Thoracic aorta (tissue), 2 donors: ENCODE results near the gene DAB2. TPM values are rescaled to one million over a fixed set of nuclear protein-coding genes. Genes with fewer than 3 reads are reported as not detected.

Experiments
- ATAC-seq: fragments of 150-250 bp; one replicate; pipeline ENCODE4 v1.8.0; 2017; ENCODE audit warnings: low read depth; ENCODE audit not compliant: insufficient number of reproducible peaks, low FRiP score
- DNase-seq: peaks from one replicate; pipeline ENCODE4 v3.0.0-alpha.2; 2020; ENCODE audit warnings: low spot score
- H3K27ac ChIP-seq, 2 donors: fragments of 200-600 bp; sonication (generic); 1 replicate in 1 of 2; 2 replicates in 1 of 2; pipeline ENCODE4 v1.5.1; 2016; ENCODE audit warnings: mild to moderate bottlenecking in 2 of 2, moderate library complexity in 2 of 2
- H3K27me3 ChIP-seq: fragments of 200-600 bp; sonication (generic); replicated peaks from 2 replicates; pipeline ENCODE4 v1.6.0; 2016; ENCODE audit warnings: mild to moderate bottlenecking; ENCODE audit not compliant: insufficient read depth
- H3K36me3 ChIP-seq: fragments of 200-600 bp; sonication (generic); one replicate; pipeline ENCODE4 v1.5.1; 2016
- H3K4me1 ChIP-seq, 2 donors: fragments of 200-600 bp; sonication (generic); 1 replicate in 1 of 2; 2 replicates in 1 of 2; pipeline versions ENCODE4 v1.5.1 to v1.6.0; 2016; ENCODE audit warnings: low read depth in 2 of 2, mild to moderate bottlenecking in 1 of 2; ENCODE audit not compliant: control insufficient read depth in 1 of 2
- H3K4me3 ChIP-seq: fragments of 200-600 bp; sonication (generic); 2 replicates; pipeline ENCODE4 v1.5.1; 2016; ENCODE audit warnings: mild to moderate bottlenecking
- H3K9me3 ChIP-seq: fragments of 200-600 bp; sonication (generic); 2 replicates; pipeline ENCODE4 v1.5.1; 2016
- CTCF ChIP-seq: fragments of 200-600 bp; sonication (generic); IDR thresholded peaks from one replicate; pipeline ENCODE4 v1.5.1; 2019; ENCODE audit warnings: antibody characterized with exemption
- total RNA-seq, 2 donors: library from RNA; depleted of rRNA; stranded (reverse); fragments of >200 nt; gene quantifications; one replicate each; pipeline versions ENCODE4 v1.1.0 to v1.2.3, GENCODE V29; 2016

Gene DAB2
- total RNA-seq, 2 donors from 2014 or later: 162 to 187 TPM

- ATAC-seq: no peak
- DNase-seq: no peak
- no peaks in the 10 kb centered on the region for H3K9me3 ChIP-seq
- H3K4me3 ChIP-seq: no peak overlapping the region
- H3K27me3 ChIP-seq: no peaks in the 10 kb centered on the region
- no peak overlapping the region for H3K27ac ChIP-seq
- H3K36me3 ChIP-seq: no peaks in the 10 kb centered on the region
- peaks cover 9 to 11% of the 10 kb centered on the region in 2 donors for H3K4me1 ChIP-seq
- TF ChIP-seq CTCF: no peak
Measured at GRCh38 chr5:39443911-39444310, 19.1 kb upstream of the DAB2 start.

GRCh38 chr5:39442991-39443390 lies 18.2 kb upstream of the DAB2 start:
- H3K9me3 ChIP-seq: no peaks in the 10 kb centered on the region
- peaks cover 9 to 11% of the 10 kb centered on the region in 2 donors for H3K4me1 ChIP-seq
- DNase-seq (no peak), ATAC-seq (no peak)
- no peaks in the 10 kb centered on the region for H3K27me3 ChIP-seq
- H3K27ac ChIP-seq: no peak overlapping the region
- H3K4me3 ChIP-seq: no peak overlapping the region
- TF ChIP-seq CTCF: no peak
- no peaks in the 10 kb centered on the region for H3K36me3 ChIP-seq

- Histone ChIP-seq H3K9me3 (no peaks in the 10 kb centered on the region), H3K27ac (no peak overlapping the region), H3K27me3 (no peaks in the 10 kb centered on the region), H3K4me3 (no peak overlapping the region), H3K36me3 (no peaks in the 10 kb centered on the region), H3K4me1 (peaks cover 2 to 9% of the 10 kb centered on the region in 2 donors)
- no peak for TF ChIP-seq CTCF
- ATAC-seq (no peak), DNase-seq (no peak)
Measured at GRCh38 chr5:39441838-39442237, 17.1 kb upstream of the DAB2 start.

GRCh38 chr5:39440958-39441624 lies 16.3 kb upstream of the DAB2 start:
- no peak overlapping the region for H3K4me3 ChIP-seq
- H3K9me3 ChIP-seq: no peaks in the 10 kb centered on the region
- DNase-seq: no peak
- H3K27me3 ChIP-seq: no peaks in the 10 kb centered on the region
- TF ChIP-seq CTCF: no peak
- H3K36me3 ChIP-seq: no peaks in the 10 kb centered on the region
- no peak for ATAC-seq
- no peak overlapping the region for H3K27ac ChIP-seq
- H3K4me1 ChIP-seq: peaks cover 0 to 9% of the 10 kb centered on the region in 2 donors

- Histone ChIP-seq H3K4me3 (no peak overlapping the region), H3K27me3 (no peaks in the 10 kb centered on the region), H3K27ac (no peak overlapping the region), H3K9me3 (no peaks in the 10 kb centered on the region), H3K4me1 (peaks cover 0 to 9% of the 10 kb centered on the region in 2 donors), H3K36me3 (no peaks in the 10 kb centered on the region)
- no peak for TF ChIP-seq CTCF
- DNase-seq (no peak), ATAC-seq (no peak)
Measured at GRCh38 chr5:39440192-39440957, 15.6 kb upstream of the DAB2 start.
